HCT116 (cell line): Measurements from ENCODE around the gene LAMTOR1. TPM values are rescaled to one million over a fixed set of nuclear protein-coding genes. Genes with fewer than 3 reads are reported as not detected.

ENCODE experiments used
- ATAC-seq: fragments of 200-7000 bp; cut with Tn5 transposase; 2 replicates; pipeline ENCODE4 v1.9.1; 2020; ENCODE audit warnings: mild to moderate bottlenecking, moderate library complexity
- BruUV-seq: library from RNA; stranded (reverse); fragments of 400-500 nt; replicated peaks from 2 replicates; lab custom pipeline; 2021; lab: Mats Ljungman, UMichigan
- CTCF ChIA-PET: fragments of 300-600 bp; sonication (Branson Sonifier 250); formaldehyde crosslinking; loops from one replicate; lab custom pipeline; 2021; ENCODE audit warnings: antibody characterized with exemption; lab: Charles Lee
- POLR2A ChIA-PET: fragments of 300-600, 350-600 bp; sonication (Branson Sonifier 250); formaldehyde crosslinking; loops from one replicate; lab custom pipeline; 2021; ENCODE audit warnings: antibody characterized with exemption; lab: Charles Lee
- RAD21 ChIA-PET, 2 experiments: fragments of 300-600 bp; sonication (Branson Sonifier 250); formaldehyde crosslinking; loops; one replicate each; lab custom pipeline; 2023; ENCODE audit warnings: low total read pairs in 2 of 2; ENCODE audit not compliant: uncharacterized antibody in 2 of 2, unreplicated experiment in 2 of 2, low non-redundant PET in 1 of 2; lab: Charles Lee
- DNase-seq: peaks from one replicate; pipeline ENCODE4 v3.0.0-alpha.2; 2010; ENCODE audit warnings: low read depth, low spot score
- H2AFZ ChIP-seq: fragments of 200-600 bp; shearing (Covaris generic), sonication (generic); 2 replicates; pipeline ENCODE4 v1.6.1; 2017; ENCODE audit warnings: low read depth, mixed run types, mixed read lengths, antibody characterized with exemption, low read length; ENCODE audit not compliant: poor library complexity, severe bottlenecking
- H3K27ac ChIP-seq: 2 replicates; pipeline ENCODE4 v1.5.1; 2012; ENCODE audit warnings: low read depth, low read length
- H3K27me3 ChIP-seq: fragments of 200-600 bp; sonication (generic); 2 replicates; pipeline ENCODE4 v1.6.1; 2016; ENCODE audit warnings: mixed run types, low read length, mixed read lengths; ENCODE audit not compliant: insufficient read depth
- H3K36me3 ChIP-seq, 2 experiments: fragments of 200-500 bp in 1 of 2; fragments of 200-600 bp in 1 of 2; sonication (Bioruptor generic) in 1 of 2; sonication (generic) in 1 of 2; 2 replicates each; pipeline versions ENCODE4 v1.5.1 to v1.6.1; 2014 to 2016; ENCODE audit warnings: low read length in 2 of 2, inconsistent platforms in 1 of 2, mixed read lengths in 1 of 2, mixed run types in 1 of 2; ENCODE audit not compliant: insufficient read depth in 2 of 2, control insufficient read depth in 1 of 2
- H3K4me1 ChIP-seq, 2 experiments: fragments of 200-600 bp in 1 of 2; sonication (generic) in 1 of 2; 2 replicates each; pipeline versions ENCODE4 v1.5.1 to v1.6.1; 2012 to 2017; ENCODE audit warnings: low read length in 2 of 2, inconsistent platforms in 1 of 2, mild to moderate bottlenecking in 1 of 2, mixed read lengths in 1 of 2, mixed run types in 1 of 2, moderate library complexity in 1 of 2; ENCODE audit not compliant: insufficient read depth in 2 of 2, control insufficient read depth in 1 of 2
- H3K4me2 ChIP-seq: fragments of 200-600 bp; sonication (generic); 2 replicates; pipeline ENCODE4 v1.6.1; 2017; ENCODE audit warnings: mixed run types, low read length, mixed read lengths
- H3K4me3 ChIP-seq, 2 experiments: fragments of 200-600 bp in 1 of 2; sonication (generic) in 1 of 2; replicated peaks in 1 of 2; 2 replicates each; pipeline ENCODE4 v1.5.1; 2011 to 2016; ENCODE audit warnings: low read length in 2 of 2, control low read depth in 1 of 2, low read depth in 1 of 2, mild to moderate bottlenecking in 1 of 2, mixed read lengths in 1 of 2, mixed run types in 1 of 2
- H3K79me2 ChIP-seq: fragments of 200-600 bp; sonication (generic); 2 replicates; pipeline ENCODE4 v1.6.1; 2017; ENCODE audit warnings: mild to moderate bottlenecking, mixed run types, low read length, moderate library complexity, mixed read lengths; ENCODE audit not compliant: insufficient read depth
- H3K9ac ChIP-seq: fragments of 200-600 bp; sonication (generic); 2 replicates; pipeline ENCODE4 v1.6.1; 2016; ENCODE audit warnings: low read length, mixed read lengths
- H3K9me2 ChIP-seq: fragments of 200-600 bp; sonication (generic), shearing (Covaris generic); 2 replicates; pipeline ENCODE4 v1.6.1; 2017; ENCODE audit warnings: mixed run types, mild to moderate bottlenecking, moderate library complexity; ENCODE audit not compliant: insufficient read depth
- H3K9me3 ChIP-seq, 2 experiments: fragments of 200-500 bp in 1 of 2; fragments of 200-600 bp in 1 of 2; sonication (Bioruptor generic) in 1 of 2; sonication (generic) in 1 of 2; 2 replicates each; pipeline ENCODE4 v1.6.1; 2014 to 2017; ENCODE audit warnings: low read length in 2 of 2, mixed read lengths in 2 of 2, inconsistent platforms in 1 of 2, low read depth in 1 of 2, mild to moderate bottlenecking in 1 of 2, mixed run types in 1 of 2, moderate library complexity in 1 of 2; ENCODE audit not compliant: control insufficient read depth in 1 of 2, insufficient read depth in 1 of 2
- H4K20me1 ChIP-seq: fragments of 200-600 bp; sonication (generic), shearing (Covaris generic); 2 replicates; pipeline ENCODE4 v1.6.1; 2017; ENCODE audit warnings: mixed run types, mild to moderate bottlenecking, moderate library complexity; ENCODE audit not compliant: insufficient read depth
- ATF3 ChIP-seq: IDR thresholded peaks from 2 replicates; pipeline ENCODE4 v1.6.1; 2012
- CBX3 ChIP-seq: IDR thresholded peaks from 2 replicates; pipeline ENCODE4 v1.6.1; 2012; ENCODE audit warnings: low read depth
- CEBPB ChIP-seq: IDR thresholded peaks from 2 replicates; pipeline ENCODE4 v1.6.1; 2012; ENCODE audit warnings: low read depth
- EGR1 ChIP-seq: IDR thresholded peaks from 2 replicates; pipeline ENCODE4 v1.6.1; 2012; ENCODE audit warnings: low read depth
- EZH2 ChIP-seq: fragments of 200-600 bp; sonication (generic); IDR thresholded peaks from 2 replicates; pipeline ENCODE4 v1.6.1; 2017; ENCODE audit warnings: antibody characterized with exemption, mixed run types
- FOSL1 ChIP-seq: IDR thresholded peaks from 2 replicates; pipeline ENCODE4 v1.6.1; 2012; ENCODE audit warnings: low read depth
- JUND ChIP-seq: IDR thresholded peaks from 2 replicates; pipeline ENCODE4 v1.6.1; 2012
- POLR2A ChIP-seq: IDR thresholded peaks from 2 replicates; pipeline ENCODE4 v1.7.0; 2011; ENCODE audit warnings: borderline replicate concordance; ENCODE audit not compliant: insufficient read depth, insufficient read length; ENCODE audit errors: extremely low read depth
- POLR2AphosphoS5 ChIP-seq: IDR thresholded peaks from 2 replicates; pipeline ENCODE4 v1.6.1; 2011; ENCODE audit warnings: mild to moderate bottlenecking, low read depth, low read length, moderate library complexity
- SP1 ChIP-seq: IDR thresholded peaks from 2 replicates; pipeline ENCODE4 v1.6.1; 2012; ENCODE audit warnings: low read depth
- SRF ChIP-seq: IDR thresholded peaks from 2 replicates; pipeline ENCODE4 v1.6.1; 2012; ENCODE audit warnings: low read depth
- TCF7L2 ChIP-seq: IDR thresholded peaks from 2 replicates; pipeline ENCODE4 v1.7.0; 2011; ENCODE audit warnings: borderline replicate concordance, inconsistent platforms; ENCODE audit not compliant: insufficient read depth, insufficient read length; ENCODE audit errors: extremely low read depth
- intact Hi-C: fragments of 100-400 bp; cut with micrococcal nuclease; formaldehyde crosslinking; loops from 2 replicates; pipeline ENCODE4 v1.10.0; 2022
- total RNA-seq: library from RNA; stranded (reverse); gene quantifications from one replicate; pipeline ENCODE4 v1.2.1, GENCODE V29; 2021; ENCODE audit not compliant: unreplicated experiment
- TF ChIP-seq, protein P1 (sequence below): IDR thresholded peaks from 2 replicates; pipeline ENCODE4 v1.6.1; 2012; ENCODE audit warnings: low read depth

Gene LAMTOR1
- total RNA-seq, 1 experiment from 2014 or later, result 63.9 TPM

DNA sequence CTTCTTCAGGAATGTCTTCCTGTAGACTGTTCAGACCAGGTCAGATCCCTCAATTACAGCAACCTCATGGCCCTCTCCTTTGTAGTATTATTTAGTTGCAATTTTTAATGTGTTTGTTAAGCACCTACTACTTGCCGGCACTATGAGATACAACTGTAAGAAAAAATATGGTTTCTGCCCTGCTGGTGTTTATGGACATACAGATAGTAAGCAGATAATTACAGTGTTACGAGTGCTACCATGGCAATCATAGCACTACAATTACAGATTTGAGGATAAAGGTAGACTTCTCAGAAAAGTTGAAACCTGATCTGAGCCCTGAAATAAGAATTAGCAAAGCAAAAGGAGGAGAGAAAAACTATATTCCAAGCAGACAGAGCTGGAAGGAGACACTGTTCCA, 19.7 kb downstream of the LAMTOR1 start:
- no peaks in the 10 kb centered on the region for H3K36me3 ChIP-seq
- H3K9me2 ChIP-seq, result no peaks in the 10 kb centered on the region
- ChIA-PET RAD21 (no interaction called here), CTCF (no interaction called here), POLR2A (no interaction called here)
- no peak overlapping the region for H3K9ac ChIP-seq
- no peak overlapping the region for H3K27ac ChIP-seq
- peaks cover 2 to 23% of the 10 kb centered on the region in 2 experiments; a peak in 3 of 4 replicates for H3K4me1 ChIP-seq
- BruUV-seq, result no TSS peak
- intact Hi-C loops, result no loop called here
- H3K79me2 ChIP-seq, result peaks cover 17% of the 10 kb centered on the region
- H2AFZ ChIP-seq, result no peak overlapping the region
- H3K9me3 ChIP-seq, result no peaks in the 10 kb centered on the region
- H3K4me3 ChIP-seq, result no peak overlapping the region
- H3K4me2 ChIP-seq, result no peak overlapping the region
- TF ChIP-seq CBX3 (no peak), TCF7L2 (no peak), FOSL1 (no peak), EGR1 (no peak), POLR2AphosphoS5 (no peak), SP1 (no peak), JUND (no peak), EZH2 (no peak), ATF3 (no peak), CEBPB (no peak), POLR2A (no peak), SRF (no peak)
- TF ChIP-seq, protein P1, sequence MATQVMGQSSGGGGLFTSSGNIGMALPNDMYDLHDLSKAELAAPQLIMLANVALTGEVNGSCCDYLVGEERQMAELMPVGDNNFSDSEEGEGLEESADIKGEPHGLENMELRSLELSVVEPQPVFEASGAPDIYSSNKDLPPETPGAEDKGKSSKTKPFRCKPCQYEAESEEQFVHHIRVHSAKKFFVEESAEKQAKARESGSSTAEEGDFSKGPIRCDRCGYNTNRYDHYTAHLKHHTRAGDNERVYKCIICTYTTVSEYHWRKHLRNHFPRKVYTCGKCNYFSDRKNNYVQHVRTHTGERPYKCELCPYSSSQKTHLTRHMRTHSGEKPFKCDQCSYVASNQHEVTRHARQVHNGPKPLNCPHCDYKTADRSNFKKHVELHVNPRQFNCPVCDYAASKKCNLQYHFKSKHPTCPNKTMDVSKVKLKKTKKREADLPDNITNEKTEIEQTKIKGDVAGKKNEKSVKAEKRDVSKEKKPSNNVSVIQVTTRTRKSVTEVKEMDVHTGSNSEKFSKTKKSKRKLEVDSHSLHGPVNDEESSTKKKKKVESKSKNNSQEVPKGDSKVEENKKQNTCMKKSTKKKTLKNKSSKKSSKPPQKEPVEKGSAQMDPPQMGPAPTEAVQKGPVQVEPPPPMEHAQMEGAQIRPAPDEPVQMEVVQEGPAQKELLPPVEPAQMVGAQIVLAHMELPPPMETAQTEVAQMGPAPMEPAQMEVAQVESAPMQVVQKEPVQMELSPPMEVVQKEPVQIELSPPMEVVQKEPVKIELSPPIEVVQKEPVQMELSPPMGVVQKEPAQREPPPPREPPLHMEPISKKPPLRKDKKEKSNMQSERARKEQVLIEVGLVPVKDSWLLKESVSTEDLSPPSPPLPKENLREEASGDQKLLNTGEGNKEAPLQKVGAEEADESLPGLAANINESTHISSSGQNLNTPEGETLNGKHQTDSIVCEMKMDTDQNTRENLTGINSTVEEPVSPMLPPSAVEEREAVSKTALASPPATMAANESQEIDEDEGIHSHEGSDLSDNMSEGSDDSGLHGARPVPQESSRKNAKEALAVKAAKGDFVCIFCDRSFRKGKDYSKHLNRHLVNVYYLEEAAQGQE, result no peak
- no peaks in the 10 kb centered on the region for H3K27me3 ChIP-seq
- ATAC-seq (no peak), DNase-seq (no peak)
- H4K20me1 ChIP-seq, result no peaks in the 10 kb centered on the region
